ENCODE data around the gene KLK4.

DNA sequence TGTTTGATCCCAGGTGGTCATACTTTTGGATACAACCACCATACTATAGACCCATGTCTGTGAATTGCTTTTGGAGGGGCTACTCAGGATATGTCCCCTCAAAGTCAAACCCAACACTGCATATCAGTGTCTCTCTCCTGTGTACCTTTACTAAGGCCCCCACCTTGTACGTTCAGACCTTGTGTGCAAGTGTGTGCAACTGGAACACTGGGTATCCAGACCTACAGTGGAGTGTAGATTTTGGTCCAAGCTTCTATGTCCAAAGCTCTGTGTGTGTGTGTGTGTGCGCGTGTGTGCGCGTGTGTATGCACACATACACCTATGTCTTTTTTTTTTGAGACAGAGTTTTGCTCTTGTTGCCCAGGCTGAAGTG, 20.0 kb downstream of the KLK4 start:
- TF ChIP-seq EZH2 (IDR thresholded peaks at IDR 0.05; ENCODE audit: borderline replicate concordance, low read depth, low read length, severe bottlenecking) (no peak), POLR2A (IDR thresholded peaks at IDR 0.05; ENCODE audit: low read depth, low read length) (no peak), POLR2AphosphoS5 (IDR thresholded peaks at IDR 0.05; ENCODE audit: insufficient read depth, low read depth, low read length) (no peak)
- TF ChIP-seq, protein P1, sequence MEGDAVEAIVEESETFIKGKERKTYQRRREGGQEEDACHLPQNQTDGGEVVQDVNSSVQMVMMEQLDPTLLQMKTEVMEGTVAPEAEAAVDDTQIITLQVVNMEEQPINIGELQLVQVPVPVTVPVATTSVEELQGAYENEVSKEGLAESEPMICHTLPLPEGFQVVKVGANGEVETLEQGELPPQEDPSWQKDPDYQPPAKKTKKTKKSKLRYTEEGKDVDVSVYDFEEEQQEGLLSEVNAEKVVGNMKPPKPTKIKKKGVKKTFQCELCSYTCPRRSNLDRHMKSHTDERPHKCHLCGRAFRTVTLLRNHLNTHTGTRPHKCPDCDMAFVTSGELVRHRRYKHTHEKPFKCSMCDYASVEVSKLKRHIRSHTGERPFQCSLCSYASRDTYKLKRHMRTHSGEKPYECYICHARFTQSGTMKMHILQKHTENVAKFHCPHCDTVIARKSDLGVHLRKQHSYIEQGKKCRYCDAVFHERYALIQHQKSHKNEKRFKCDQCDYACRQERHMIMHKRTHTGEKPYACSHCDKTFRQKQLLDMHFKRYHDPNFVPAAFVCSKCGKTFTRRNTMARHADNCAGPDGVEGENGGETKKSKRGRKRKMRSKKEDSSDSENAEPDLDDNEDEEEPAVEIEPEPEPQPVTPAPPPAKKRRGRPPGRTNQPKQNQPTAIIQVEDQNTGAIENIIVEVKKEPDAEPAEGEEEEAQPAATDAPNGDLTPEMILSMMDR (IDR thresholded peaks at IDR 0.05; ENCODE audit: extremely low read depth in 1 of 2, insufficient read depth in 1 of 2, low read depth in 1 of 2, low read length in 2 of 2), result no peak
- TF ChIP-seq, protein P2, sequence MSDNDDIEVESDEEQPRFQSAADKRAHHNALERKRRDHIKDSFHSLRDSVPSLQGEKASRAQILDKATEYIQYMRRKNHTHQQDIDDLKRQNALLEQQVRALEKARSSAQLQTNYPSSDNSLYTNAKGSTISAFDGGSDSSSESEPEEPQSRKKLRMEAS (IDR thresholded peaks at IDR 0.05; ENCODE audit: insufficient read depth, insufficient read length), result no peak
